Lower leg skin (tissue), 3 donors: ENCODE measurements around the gene ANGPT4.

Experiments used
- POLR2A ChIP-seq, 2 donors: fragments of 450-650 bp; IDR thresholded peaks; one replicate each; pipeline ENCODE4 v1.6.1; 2016 to 2017; ENCODE audit warnings: antibody characterized with exemption in 2 of 2, mild to moderate bottlenecking in 1 of 2, moderate library complexity in 1 of 2
- TF ChIP-seq, protein P1 (sequence below), 3 donors: fragments of 450-650 bp; IDR thresholded peaks; one replicate each; pipeline ENCODE4 v1.5.1; 2016; ENCODE audit warnings: antibody characterized with exemption in 3 of 3, mild to moderate bottlenecking in 3 of 3, moderate library complexity in 2 of 3

DNA sequence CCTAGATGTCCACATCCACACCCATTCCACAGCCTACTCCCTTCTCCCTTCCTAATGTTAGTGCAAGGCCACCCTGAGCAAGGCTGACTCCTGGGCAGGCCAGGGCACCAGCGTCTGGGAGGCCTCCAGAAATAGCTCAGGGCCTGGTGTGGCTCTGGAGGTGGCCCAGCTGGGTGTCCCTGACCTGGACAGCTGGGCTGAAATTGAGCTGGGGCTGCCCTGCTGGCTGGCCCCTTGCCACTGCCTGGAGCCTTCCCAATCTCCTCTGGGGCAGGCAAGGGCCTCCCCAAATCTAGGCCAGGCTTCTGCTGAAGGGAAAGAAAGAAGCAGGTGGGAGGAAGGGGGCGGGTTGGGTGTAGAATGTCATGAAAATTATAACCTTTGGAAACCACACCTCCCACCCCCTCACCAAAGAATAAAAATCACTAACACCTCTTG, 80.5 kb downstream of the ANGPT4 start:
- TF ChIP-seq POLR2A (IDR thresholded peaks at IDR 0.05) = no peak
- TF ChIP-seq, protein P1, sequence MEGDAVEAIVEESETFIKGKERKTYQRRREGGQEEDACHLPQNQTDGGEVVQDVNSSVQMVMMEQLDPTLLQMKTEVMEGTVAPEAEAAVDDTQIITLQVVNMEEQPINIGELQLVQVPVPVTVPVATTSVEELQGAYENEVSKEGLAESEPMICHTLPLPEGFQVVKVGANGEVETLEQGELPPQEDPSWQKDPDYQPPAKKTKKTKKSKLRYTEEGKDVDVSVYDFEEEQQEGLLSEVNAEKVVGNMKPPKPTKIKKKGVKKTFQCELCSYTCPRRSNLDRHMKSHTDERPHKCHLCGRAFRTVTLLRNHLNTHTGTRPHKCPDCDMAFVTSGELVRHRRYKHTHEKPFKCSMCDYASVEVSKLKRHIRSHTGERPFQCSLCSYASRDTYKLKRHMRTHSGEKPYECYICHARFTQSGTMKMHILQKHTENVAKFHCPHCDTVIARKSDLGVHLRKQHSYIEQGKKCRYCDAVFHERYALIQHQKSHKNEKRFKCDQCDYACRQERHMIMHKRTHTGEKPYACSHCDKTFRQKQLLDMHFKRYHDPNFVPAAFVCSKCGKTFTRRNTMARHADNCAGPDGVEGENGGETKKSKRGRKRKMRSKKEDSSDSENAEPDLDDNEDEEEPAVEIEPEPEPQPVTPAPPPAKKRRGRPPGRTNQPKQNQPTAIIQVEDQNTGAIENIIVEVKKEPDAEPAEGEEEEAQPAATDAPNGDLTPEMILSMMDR (IDR thresholded peaks at IDR 0.05) = no peak
